ENCODE measurements around the gene FRMD6.

DNA sequence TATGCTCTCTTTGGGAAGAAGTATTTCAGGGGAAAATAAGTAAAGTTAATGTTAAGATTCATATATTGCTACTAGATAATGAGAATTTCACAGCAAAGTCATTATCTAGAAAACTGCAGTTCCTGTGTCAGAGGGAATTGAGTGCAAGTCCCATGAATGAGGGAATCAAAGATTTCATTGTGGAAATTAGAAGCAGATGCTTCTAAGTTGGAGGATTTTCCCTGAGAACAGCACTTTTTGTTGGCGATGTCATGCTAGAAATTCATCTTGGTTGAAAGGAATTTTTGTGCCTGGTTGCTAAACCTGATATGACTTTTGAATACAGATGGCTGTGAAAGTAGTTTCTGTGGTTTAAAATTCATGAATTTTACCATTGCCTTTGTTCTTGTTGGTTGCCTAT, 25.6 kb downstream of the FRMD6 start:
- no peak for TF ChIP-seq POLR2A (IDR thresholded peaks at IDR 0.05; ENCODE audit: low read depth, low read length)
- no peak for TF ChIP-seq TAF1 (IDR thresholded peaks at IDR 0.05; ENCODE audit: borderline replicate concordance, low read depth, low read length)
- no peak for TF ChIP-seq POLR2AphosphoS5 (IDR thresholded peaks at IDR 0.05; ENCODE audit: low read depth, low read length)

Measured in GM12892 (cell line).